Liver (tissue), 9 donors: ENCODE results near the gene PRDM8. TPM values are rescaled to one million over a fixed set of nuclear protein-coding genes. Genes with fewer than 3 reads are reported as not detected.

ENCODE experiments used
- DNase-seq: peaks from one replicate; pipeline ENCODE4 v3.0.0-alpha.2; 2017; ENCODE audit warnings: low spot score
- H3K27ac ChIP-seq, 2 donors: one replicate each; pipeline ENCODE4 v1.7.0; 2013; ENCODE audit warnings: inconsistent platforms in 2 of 2, low read length in 2 of 2, control low read depth in 1 of 2, low read depth in 1 of 2, mild to moderate bottlenecking in 1 of 2
- H3K27me3 ChIP-seq, 4 donors: one replicate each; pipeline versions ENCODE4 v1.6.1 to v1.7.0; 2013; ENCODE audit warnings: low read length in 3 of 4, inconsistent platforms in 1 of 4, mild to moderate bottlenecking in 1 of 4, moderate library complexity in 1 of 4; ENCODE audit not compliant: control insufficient read depth in 4 of 4, insufficient read depth in 4 of 4
- H3K36me3 ChIP-seq, 4 donors: one replicate each; pipeline versions ENCODE4 v1.6.1 to v1.7.0; 2013; ENCODE audit warnings: low read length in 3 of 4, mild to moderate bottlenecking in 3 of 4, low read depth in 1 of 4, moderate library complexity in 1 of 4; ENCODE audit not compliant: control insufficient read depth in 4 of 4, insufficient read depth in 3 of 4
- H3K4me1 ChIP-seq, 4 donors: one replicate each; pipeline versions ENCODE4 v1.6.1 to v1.7.0; 2013; ENCODE audit warnings: low read length in 3 of 4, mild to moderate bottlenecking in 3 of 4, moderate library complexity in 1 of 4; ENCODE audit not compliant: control insufficient read depth in 4 of 4, insufficient read depth in 4 of 4
- H3K4me3 ChIP-seq, 3 donors: one replicate each; pipeline versions ENCODE4 v1.6.1 to v1.7.0; 2013; ENCODE audit warnings: low read length in 3 of 3, control low read depth in 1 of 3, low read depth in 1 of 3, mild to moderate bottlenecking in 1 of 3
- H3K9ac ChIP-seq, 2 donors: one replicate each; pipeline ENCODE4 v1.7.0; 2013; ENCODE audit warnings: low read length in 2 of 2, mild to moderate bottlenecking in 2 of 2, moderate library complexity in 2 of 2, control low read depth in 1 of 2, low read depth in 1 of 2
- H3K9me3 ChIP-seq, 4 donors: one replicate each; pipeline versions ENCODE4 v1.6.1 to v1.7.0; 2013; ENCODE audit warnings: low read length in 3 of 4; ENCODE audit not compliant: control insufficient read depth in 4 of 4
- ATF3 ChIP-seq: IDR thresholded peaks from 2 replicates; pipeline ENCODE4 v1.6.1; 2016; ENCODE audit warnings: antibody characterized with exemption
- CTCF ChIP-seq: fragments of 150-350 bp; IDR thresholded peaks from 2 replicates; pipeline ENCODE4 v1.5.1; 2017; ENCODE audit warnings: improper control_type of control experiment, low read depth, low read length; ENCODE audit not compliant: missing input control
- EGR1 ChIP-seq, 2 donors: IDR thresholded peaks; 2 replicates each; pipeline ENCODE4 v1.6.1; 2016 to 2018; ENCODE audit warnings: antibody characterized with exemption in 2 of 2, low read depth in 2 of 2
- FOXA1 ChIP-seq: IDR thresholded peaks from 2 replicates; pipeline ENCODE4 v1.6.1; 2016; ENCODE audit warnings: antibody characterized with exemption
- FOXA2 ChIP-seq: IDR thresholded peaks from 2 replicates; pipeline ENCODE4 v1.6.1; 2016; ENCODE audit warnings: antibody characterized with exemption
- GABPA ChIP-seq, 2 donors: IDR thresholded peaks in 1 of 2; conservative IDR thresholded peaks in 1 of 2; 2 replicates each; pipeline ENCODE4 v1.6.1; 2016; ENCODE audit warnings: antibody characterized with exemption in 2 of 2, mild to moderate bottlenecking in 1 of 2, moderate library complexity in 1 of 2
- HNF4A ChIP-seq, 2 donors: conservative IDR thresholded peaks; 2 replicates each; pipeline ENCODE4 v1.6.1; 2016; ENCODE audit warnings: antibody characterized with exemption in 2 of 2, mild to moderate bottlenecking in 2 of 2
- HNF4G ChIP-seq: IDR thresholded peaks from 2 replicates; pipeline ENCODE4 v1.6.1; 2016; ENCODE audit warnings: antibody characterized with exemption
- JUND ChIP-seq, 2 donors: IDR thresholded peaks; 2 replicates each; pipeline ENCODE4 v1.6.1; 2016; ENCODE audit warnings: antibody characterized with exemption in 2 of 2
- MAX ChIP-seq: IDR thresholded peaks from 2 replicates; pipeline ENCODE4 v1.6.1; 2016; ENCODE audit warnings: antibody characterized with exemption
- NR2F2 ChIP-seq: IDR thresholded peaks from 2 replicates; pipeline ENCODE4 v1.6.1; 2016; ENCODE audit warnings: antibody characterized with exemption
- RAD21 ChIP-seq, 2 donors: IDR thresholded peaks; 2 replicates each; pipeline ENCODE4 v1.6.1; 2016; ENCODE audit warnings: antibody characterized with exemption in 2 of 2, mild to moderate bottlenecking in 2 of 2
- REST ChIP-seq: IDR thresholded peaks from 2 replicates; pipeline ENCODE4 v1.6.1; 2016; ENCODE audit warnings: antibody characterized with exemption, mild to moderate bottlenecking
- RXRA ChIP-seq, 2 donors: IDR thresholded peaks; 2 replicates each; pipeline ENCODE4 v1.6.1; 2017 to 2018; ENCODE audit warnings: antibody characterized with exemption in 2 of 2, mild to moderate bottlenecking in 1 of 2
- SP1 ChIP-seq: IDR thresholded peaks from 2 replicates; pipeline ENCODE4 v1.6.1; 2018; ENCODE audit warnings: antibody characterized with exemption, mild to moderate bottlenecking
- TAF1 ChIP-seq: conservative IDR thresholded peaks from 2 replicates; pipeline ENCODE4 v1.6.1; 2016; ENCODE audit warnings: antibody characterized with exemption, mild to moderate bottlenecking
- YY1 ChIP-seq: IDR thresholded peaks from 2 replicates; pipeline ENCODE4 v1.6.1; 2016; ENCODE audit warnings: antibody characterized with exemption, mild to moderate bottlenecking
- ZBTB33 ChIP-seq: IDR thresholded peaks from 2 replicates; pipeline ENCODE4 v1.6.1; 2016; ENCODE audit warnings: antibody characterized with exemption
- polyA plus RNA-seq, 2 donors: library from polyadenylated mRNA; stranded (reverse) in 1 of 2; unstranded in 1 of 2; fragments of 200-250 nt in 1 of 2; fragments of >200 nt in 1 of 2; fragmentation: Nextera tagmentation in 1 of 2; extraction: Ambion mirVana in 1 of 2; gene quantifications; one replicate each; pipeline versions ENCODE4 v1.2.1 to v1.2.3, GENCODE V29; 2013 to 2015
- total RNA-seq, 2 donors: library from RNA; depleted of rRNA; stranded (reverse); fragments of >200 nt; gene quantifications; one replicate each; pipeline ENCODE4 v1.2.3, GENCODE V29; 2014
- donor health status: healthy.
- donor health status: healthy.
- donor health status: healthy.
- donor health status: healthy.
- donor health status: healthy.

Gene PRDM8
- total and polyA plus RNA-seq, 4 donors = 0.05 to 0.14 (median 0.08) TPM; not detected in 1

- Histone ChIP-seq H3K4me1 (no peaks in the 10 kb centered on the region), H3K27ac (no peak overlapping the region), H3K36me3 (no peaks in the 10 kb centered on the region), H3K9ac (no peak overlapping the region), H3K27me3 (peaks cover 0 to 8% (median 0%) of the 10 kb centered on the region in 4 donors), H3K4me3 (no peak overlapping the region), H3K9me3 (no peaks in the 10 kb centered on the region)
- TF ChIP-seq YY1 = no peak
- TF ChIP-seq HNF4A (conservative IDR thresholded peaks at IDR 0.05) = no peak
- TF ChIP-seq CTCF = no peak
- no peak for TF ChIP-seq FOXA2
- no peak for TF ChIP-seq NR2F2
- TF ChIP-seq ZBTB33 = no peak
- no peak for TF ChIP-seq FOXA1
- TF ChIP-seq HNF4G = no peak
- no peak for TF ChIP-seq TAF1
- no peak for TF ChIP-seq RXRA (IDR thresholded peaks at IDR 0.05)
- no peak for TF ChIP-seq EGR1 (IDR thresholded peaks at IDR 0.05; ENCODE audit: low read depth in 2 of 2)
- TF ChIP-seq MAX = no peak
- TF ChIP-seq RAD21 (IDR thresholded peaks at IDR 0.05) = no peak
- no peak for TF ChIP-seq SP1
- TF ChIP-seq GABPA (IDR thresholded peaks at IDR 0.05 in 1 of 2, conservative IDR thresholded peaks at IDR 0.05 in 1 of 2) = no peak
- TF ChIP-seq ATF3 = no peak
- no peak for TF ChIP-seq REST
- no peak for TF ChIP-seq JUND (IDR thresholded peaks at IDR 0.05)
- no peak for DNase-seq
These were observed 55.1 kb downstream of the PRDM8 start for GRCh38 chr4:80252427-80252826.
